T-cell (primary cell): ENCODE measurements around the gene METTL23. TPM values are rescaled to one million over a fixed set of nuclear protein-coding genes. Genes with fewer than 3 reads are reported as not detected.
"Not testable (repeated sequence)": the region's sequence is repeated elsewhere in the genome, so short reads cannot be mapped to it uniquely, and the experiment has no call there.

ENCODE experiments used
- ATAC-seq, 4 experiments: fragments of 200-7000 bp in 3 of 4; fragments of 150-1000 bp in 1 of 4; cut with Tn5 transposase; replicated peaks in 1 of 4; 1 replicate in 3 of 4; 2 replicates in 1 of 4; pipeline ENCODE4 v1.10.0; 2021; ENCODE audit warnings: moderate library complexity in 3 of 4, mild to moderate bottlenecking in 2 of 4, moderate number of reproducible peaks in 1 of 4
- CTCF ChIA-PET, 2 donors: fragments of 300-600 bp; sonication (Branson Sonifier 250); formaldehyde crosslinking; loops; one replicate each; lab custom pipeline; 2022; ENCODE audit warnings: antibody characterized with exemption in 2 of 2; lab: Charles Lee
- POLR2A ChIA-PET, 2 donors: fragments of 300-600 bp; sonication (Branson Sonifier 250); formaldehyde crosslinking; loops; one replicate each; lab custom pipeline; 2022; ENCODE audit warnings: antibody characterized with exemption in 2 of 2; lab: Charles Lee
- DNase-seq, 35 experiments: peaks; one replicate each; pipeline versions ENCODE4 v3.0.0 to v3.0.0-alpha.2; 2013 to 2023
- H3K27ac ChIP-seq: one replicate; pipeline ENCODE4 v1.5.1; 2013; ENCODE audit warnings: low read length
- H3K27me3 ChIP-seq, 2 experiments: replicated peaks in 1 of 2; 1 replicate in 1 of 2; 2 replicates in 1 of 2; pipeline versions ENCODE4 v1.6.1 to v1.7.0; 2013; ENCODE audit warnings: low read length in 1 of 2, mixed read lengths in 1 of 2; ENCODE audit not compliant: control insufficient read depth in 2 of 2, insufficient read depth in 2 of 2; ENCODE audit errors: extremely low read depth in 1 of 2
- H3K36me3 ChIP-seq, 2 donors: 1 replicate in 1 of 2; 2 replicates in 1 of 2; pipeline versions ENCODE4 v1.6.1 to v1.7.0; 2013; ENCODE audit warnings: low read length in 1 of 2; ENCODE audit not compliant: control insufficient read depth in 2 of 2, insufficient read depth in 1 of 2; ENCODE audit errors: extremely low read depth in 1 of 2
- H3K4me1 ChIP-seq, 2 experiments: 1 replicate in 1 of 2; 2 replicates in 1 of 2; pipeline versions ENCODE4 v1.6.1 to v1.7.0; 2013; ENCODE audit warnings: low read length in 2 of 2, mixed read lengths in 1 of 2; ENCODE audit not compliant: insufficient read depth in 2 of 2, control insufficient read depth in 1 of 2; ENCODE audit errors: extremely low read depth in 1 of 2
- H3K4me3 ChIP-seq, 2 donors: 1 replicate in 1 of 2; 2 replicates in 1 of 2; pipeline versions ENCODE4 v1.5.1 to v1.7.0; 2013; ENCODE audit warnings: mild to moderate bottlenecking in 2 of 2, low read length in 1 of 2, moderate library complexity in 1 of 2; ENCODE audit not compliant: control insufficient read depth in 1 of 2; ENCODE audit errors: extremely low read depth in 1 of 2
- H3K9me3 ChIP-seq: 2 replicates; pipeline ENCODE4 v1.7.0; 2013
- H3K27ac Mint-ChIP-seq, 2 donors: one replicate each; pipeline ENCODE4 v1.8.0; 2020 to 2021; ENCODE audit warnings: mild to moderate bottlenecking in 2 of 2, mixed read lengths in 2 of 2
- H3K27me3 Mint-ChIP-seq, 2 donors: one replicate each; pipeline ENCODE4 v1.8.0; 2021 to 2022; ENCODE audit warnings: mixed read lengths in 2 of 2
- H3K36me3 Mint-ChIP-seq: one replicate; pipeline ENCODE4 v1.8.0; 2021; ENCODE audit warnings: mixed read lengths
- H3K4me1 Mint-ChIP-seq, 3 donors: one replicate each; pipeline ENCODE4 v1.8.0; 2020 to 2022; ENCODE audit warnings: mixed read lengths in 3 of 3, mild to moderate bottlenecking in 1 of 3
- H3K4me3 Mint-ChIP-seq, 3 donors: one replicate each; pipeline ENCODE4 v1.8.0; 2020 to 2022; ENCODE audit warnings: mild to moderate bottlenecking in 3 of 3, mixed read lengths in 3 of 3, moderate library complexity in 3 of 3
- H3K9me3 Mint-ChIP-seq, 3 donors: one replicate each; pipeline ENCODE4 v1.8.0; 2020 to 2022; ENCODE audit warnings: mixed read lengths in 3 of 3
- WGBS: methylation state at CpG from one replicate; pipeline ENCODE4 v1.1.5; 2013; ENCODE audit warnings: missing lambda C conversion rate; ENCODE audit not compliant: insufficient coverage; 5-methylcytosine and 5-hydroxymethylcytosine counted together
- total RNA-seq, 35 experiments: library from RNA in 6 of 35; stranded (reverse) in 6 of 35; fragments of 120-200 nt in 1 of 35; gene quantifications; one replicate each; pipeline versions ENCODE4 v1.2.1 to v1.2.4 and lab custom pipeline; 2013 to 2026

METTL23 gene
- total RNA-seq, 5 donors from 2014 or later (not counting 1 experiment from before 2014, with no cell fraction given): 46.9 to 70.1 (median 60.0) TPM

GRCh38 chr17:76712321-76712720, 14.3 kb upstream of the METTL23 start:
- H3K27me3 Mint-ChIP-seq, H3K9me3 ChIP-seq, H3K27me3 ChIP-seq, H3K4me3 Mint-ChIP-seq, H3K4me3 ChIP-seq, H3K27ac Mint-ChIP-seq, H3K27ac ChIP-seq, ATAC-seq, POLR2A ChIA-PET, DNase-seq, H3K9me3 Mint-ChIP-seq: not testable (repeated sequence)
- CTCF ChIA-PET: interaction anchor here (0.6 to 2.3 kb wide), 6 partner anchors 15 to 259 kb away, joined by 3 to 8 read pairs (median 4); partner anchors contain the start of genes METTL23 (in 1 of the 2), MFSD11 (in 1 of the 2) and UBE2O (in 1 of the 2)
- H3K36me3 ChIP-seq: peaks cover 2 to 37% of the 10 kb centered on the region in 2 donors
- H3K4me1 Mint-ChIP-seq: peaks cover 38 to 57% (median 50%) of the 10 kb centered on the region in 3 donors
- H3K4me1 ChIP-seq: peaks cover 11 to 64% of the 10 kb centered on the region in 2 experiments
- WGBS: 100% methylated on average over 1 of the region's 7 CpGs
- peaks cover 23% of the 10 kb centered on the region for H3K36me3 Mint-ChIP-seq

GRCh38 chr17:76713765-76714164, 12.9 kb upstream of the METTL23 start:
- POLR2A ChIA-PET: interaction anchor here (0.5 to 1.4 kb wide), 4 partner anchors 22 to 575 kb away, joined by 4 to 6 read pairs (median 4); no protein-coding TSS in a partner anchor
- H3K9me3 ChIP-seq: no peaks in the 10 kb centered on the region
- CTCF ChIA-PET: interaction anchor here (0.5 to 2.3 kb wide), 13 partner anchors 10 to 1372 kb away, joined by 3 to 8 read pairs (median 3); partner anchors contain the start of gene MFSD11 (in 1 of the 2)
- WGBS: 95% methylated on average over 4 of the region's 7 CpGs
- Mint-ChIP-seq H3K4me3 (no peak overlapping the region), H3K4me1 (peaks cover 38 to 58% (median 53%) of the 10 kb centered on the region in 3 donors), H3K27ac (peak overlapping the region; percentile 1 to 36), H3K36me3 (peaks cover 28% of the 10 kb centered on the region), H3K27me3 (no peaks in the 10 kb centered on the region), H3K9me3 (no peaks in the 10 kb centered on the region)
- H3K4me1 ChIP-seq: peaks cover 11 to 64% of the 10 kb centered on the region in 2 experiments
- DNase-seq (no peak), ATAC-seq (no peak)
- H3K4me3 ChIP-seq: no peak overlapping the region
- H3K36me3 ChIP-seq: peaks cover 4 to 51% of the 10 kb centered on the region in 2 donors
- peaks cover 0 to 9% of the 10 kb centered on the region in 2 experiments for H3K27me3 ChIP-seq
- H3K27ac ChIP-seq: no peak overlapping the region

GRCh38 chr17:76714336-76714735, 12.3 kb upstream of the METTL23 start:
- Mint-ChIP-seq H3K27me3 (no peaks in the 10 kb centered on the region), H3K27ac (peak overlapping the region in 1 of 2 donors; percentile 36), H3K9me3 (no peaks in the 10 kb centered on the region), H3K4me3 (no peak overlapping the region), H3K36me3 (peaks cover 34% of the 10 kb centered on the region), H3K4me1 (peaks cover 38 to 55% (median 52%) of the 10 kb centered on the region in 3 donors)
- peaks cover 0 to 9% of the 10 kb centered on the region in 2 experiments for H3K27me3 ChIP-seq
- H3K36me3 ChIP-seq: peaks cover 6 to 57% of the 10 kb centered on the region in 2 donors
- ATAC-seq: no peak
- WGBS: 86% methylated on average over 4 of the region's 5 CpGs
- CTCF ChIA-PET: interaction anchor here (0.6 to 2.3 kb wide), 10 partner anchors 9 to 356 kb away, joined by 3 to 8 read pairs (median 4); partner anchors contain the start of gene MFSD11 (in 1 of the 2)
- DNase-seq: no peak
- peaks cover 11 to 59% of the 10 kb centered on the region in 2 experiments for H3K4me1 ChIP-seq
- H3K9me3 ChIP-seq: no peaks in the 10 kb centered on the region
- POLR2A ChIA-PET: interaction anchor here in 1 of 2 donors (0.6 to 1.4 kb wide), 2 partner anchors 14 to 21 kb away, joined by 3 to 4 read pairs; no protein-coding TSS in a partner anchor
- no peak overlapping the region for H3K27ac ChIP-seq
- no peak overlapping the region for H3K4me3 ChIP-seq

- peaks cover 0 to 4% of the 10 kb centered on the region in 2 experiments for H3K27me3 ChIP-seq
- POLR2A ChIA-PET: interaction anchor here in 1 of 2 donors (0.6 kb wide), 1 partner anchor 14 kb away, joined by 3 read pairs; no protein-coding TSS in a partner anchor
- DNase-seq: peak; percentile 40 to 83 (median 70)
- Mint-ChIP-seq H3K4me3 (peak overlapping the region; percentile 11 to 63 (median 46)), H3K27me3 (no peaks in the 10 kb centered on the region), H3K4me1 (peaks cover 38 to 49% (median 46%) of the 10 kb centered on the region in 3 donors), H3K27ac (peak overlapping the region; percentile 77 to 94), H3K9me3 (no peaks in the 10 kb centered on the region), H3K36me3 (peaks cover 39% of the 10 kb centered on the region)
- H3K36me3 ChIP-seq: peaks cover 6 to 63% of the 10 kb centered on the region in 2 donors
- no peak for ATAC-seq
- no peak overlapping the region for H3K4me3 ChIP-seq
- H3K27ac ChIP-seq: peak overlapping the region; percentile 91
- no CpG with 5 or more reads among the region's 4 CpGs for WGBS
- no peaks in the 10 kb centered on the region for H3K9me3 ChIP-seq
- H3K4me1 ChIP-seq: peaks cover 11 to 53% of the 10 kb centered on the region in 2 experiments
- CTCF ChIA-PET: interaction anchor here (0.7 to 2.3 kb wide), 3 partner anchors 11 to 24 kb away, joined by 3 to 8 read pairs (median 7); partner anchors contain the start of gene MFSD11 (in 1 of the 2)
Observed at GRCh38 chr17:76714822-76715495, 11.7 kb upstream of the METTL23 start.

- DNase-seq (no peak), ATAC-seq (no peak)
- Histone ChIP-seq H3K9me3 (no peaks in the 10 kb centered on the region), H3K36me3 (peaks cover 6 to 68% of the 10 kb centered on the region in 2 donors), H3K27ac (peak overlapping the region; percentile 91), H3K4me1 (peaks cover 11 to 49% of the 10 kb centered on the region in 2 experiments), H3K27me3 (no peaks in the 10 kb centered on the region), H3K4me3 (no peak overlapping the region)
- ChIA-PET CTCF (interaction anchor here (0.7 to 2.1 kb wide), 2 partner anchors 16 to 57 kb away, joined by 3 to 5 read pairs; no protein-coding TSS in a partner anchor), POLR2A (interaction anchor here in 1 of 2 donors (1.9 kb wide), 1 partner anchor 10 kb away, joined by 25 read pairs; the partner anchor contains the start of genes JMJD6 and METTL23)
- H3K36me3 Mint-ChIP-seq: peaks cover 42% of the 10 kb centered on the region
- H3K4me1 Mint-ChIP-seq: peaks cover 38 to 48% (median 46%) of the 10 kb centered on the region in 3 donors
- peak overlapping the region in 2 of 3 donors; percentile 13 to 63 for H3K4me3 Mint-ChIP-seq
- H3K27ac Mint-ChIP-seq: peak overlapping the region; percentile 87 to 94
- WGBS: no CpG with 5 or more reads among the region's 2 CpGs
- H3K27me3 Mint-ChIP-seq: no peaks in the 10 kb centered on the region
- H3K9me3 Mint-ChIP-seq: no peaks in the 10 kb centered on the region
Observed at GRCh38 chr17:76715496-76715830, 11.2 kb upstream of the METTL23 start.
